GM23338 (cell line): Measurements from ENCODE around the gene TNRC18. TPM values are rescaled to one million over a fixed set of nuclear protein-coding genes. Genes with fewer than 3 reads are reported as not detected.

Source experiments
- ATAC-seq: fragments of 200-7000 bp; cut with Tn5 transposase; 3 replicates; pipeline ENCODE4 v1.9.1; 2020
- DNase-seq: peaks from one replicate; pipeline ENCODE4 v3.0.0-alpha.2; 2015; ENCODE audit warnings: low spot score
- H2AFZ ChIP-seq: fragments of 200-600 bp; sonication (generic); 2 replicates; pipeline ENCODE4 v1.8.0; 2016; ENCODE audit warnings: antibody characterized with exemption, mild to moderate bottlenecking, moderate library complexity
- H3F3A ChIP-seq: fragments of 200-600 bp; sonication (generic); replicated peaks from 2 replicates; pipeline ENCODE4 v1.8.0; 2017; ENCODE audit warnings: antibody characterized with exemption, mixed run types, low read depth
- H3K27ac ChIP-seq: fragments of 200-600 bp; sonication (generic); 2 replicates; pipeline ENCODE4 v1.6.1; 2016; ENCODE audit warnings: low read depth
- H3K27me3 ChIP-seq: fragments of 200-600 bp; sonication (generic); 2 replicates; pipeline ENCODE4 v1.8.0; 2016; ENCODE audit warnings: mild to moderate bottlenecking, mixed run types, moderate library complexity; ENCODE audit not compliant: insufficient read depth
- H3K36me3 ChIP-seq: fragments of 200-600 bp; sonication (generic); 2 replicates; pipeline ENCODE4 v1.8.0; 2016; ENCODE audit warnings: mild to moderate bottlenecking; ENCODE audit not compliant: insufficient read depth
- H3K4me1 ChIP-seq: fragments of 200-600 bp; sonication (generic); 2 replicates; pipeline ENCODE4 v1.8.0; 2016; ENCODE audit warnings: mild to moderate bottlenecking, moderate library complexity; ENCODE audit not compliant: insufficient read depth
- H3K4me2 ChIP-seq: fragments of 200-600 bp; sonication (generic); 2 replicates; pipeline ENCODE4 v1.7.1; 2017; ENCODE audit warnings: mixed run types
- H3K4me3 ChIP-seq: fragments of 200-600 bp; sonication (generic); 2 replicates; pipeline ENCODE4 v1.6.1; 2016; ENCODE audit warnings: mixed run types
- H3K79me2 ChIP-seq: fragments of 200-600 bp; sonication (generic); replicated peaks from 2 replicates; pipeline ENCODE4 v1.8.0; 2017; ENCODE audit warnings: mild to moderate bottlenecking; ENCODE audit not compliant: insufficient read depth
- H3K9me2 ChIP-seq: fragments of 200-600 bp; sonication (generic); 2 replicates; pipeline ENCODE4 v1.8.0; 2017; ENCODE audit not compliant: insufficient read depth
- H4K20me1 ChIP-seq: fragments of 200-600 bp; sonication (generic); replicated peaks from 2 replicates; pipeline ENCODE4 v1.8.0; 2017; ENCODE audit warnings: mild to moderate bottlenecking; ENCODE audit not compliant: insufficient read depth
- H3K27ac Mint-ChIP-seq: 2 replicates; pipeline ENCODE4 v1.8.0; 2020; ENCODE audit warnings: inconsistent platforms, mild to moderate bottlenecking, moderate library complexity, mixed read lengths
- H3K27me3 Mint-ChIP-seq: 3 replicates; pipeline ENCODE4 v1.8.0; 2022; ENCODE audit warnings: low read depth, mild to moderate bottlenecking, moderate library complexity, mixed read lengths, inconsistent platforms; ENCODE audit not compliant: insufficient read depth, poor library complexity
- H3K36me3 Mint-ChIP-seq: 3 replicates; pipeline ENCODE4 v1.8.0; 2021; ENCODE audit warnings: low read depth, mild to moderate bottlenecking, inconsistent platforms, moderate library complexity, mixed read lengths
- H3K4me1 Mint-ChIP-seq: 3 replicates; pipeline ENCODE4 v1.8.0; 2020; ENCODE audit warnings: mild to moderate bottlenecking, inconsistent platforms, mixed read lengths
- H3K4me3 Mint-ChIP-seq: 3 replicates; pipeline ENCODE4 v1.8.0; 2021; ENCODE audit warnings: moderate library complexity, mild to moderate bottlenecking, inconsistent platforms, mixed read lengths
- H3K9me3 Mint-ChIP-seq: 3 replicates; pipeline ENCODE4 v1.8.0; 2020; ENCODE audit warnings: moderate library complexity, mild to moderate bottlenecking, inconsistent platforms, mixed read lengths
- JUNB ChIP-seq: IDR thresholded peaks from one replicate; pipeline ENCODE4 v1.6.1; 2016; ENCODE audit warnings: antibody characterized with exemption; ENCODE audit not compliant: unreplicated experiment
- POLR2AphosphoS5 ChIP-seq: IDR thresholded peaks from 2 replicates; pipeline ENCODE4 v1.6.1; 2016; ENCODE audit warnings: antibody characterized with exemption, low read depth
- STAT1 ChIP-seq: IDR thresholded peaks from one replicate; pipeline ENCODE4 v1.6.1; 2016; ENCODE audit warnings: antibody characterized with exemption; ENCODE audit not compliant: unreplicated experiment
- ZNF114 ChIP-seq: fragments of 250-450 bp; sonication (Bioruptor Pico); IDR thresholded peaks from 2 replicates; pipeline ENCODE4 v1.5.0; 2020; ENCODE audit warnings: mild to moderate bottlenecking, moderate library complexity
- ZNF331 ChIP-seq: fragments of 250-450 bp; sonication (Bioruptor Pico); IDR thresholded peaks from 2 replicates; pipeline ENCODE4 v1.5.0; 2020; ENCODE audit warnings: low read depth, mild to moderate bottlenecking, moderate library complexity
- polyA plus RNA-seq: library from polyadenylated mRNA; unstranded; fragments of >200 nt; fragmentation: Nextera tagmentation; extraction: Ambion mirVana; gene quantifications from 2 replicates; pipeline ENCODE4 v1.2.1, GENCODE V29; 2016
- total RNA-seq: library from RNA; depleted of rRNA; stranded (reverse); fragments of >200 nt; shearing (Covaris generic); gene quantifications from 2 replicates; pipeline ENCODE4 v1.2.3, GENCODE V29; 2014
- TF ChIP-seq, protein P1 (sequence below): fragments of 250-450 bp; sonication (Bioruptor Pico); IDR thresholded peaks from 2 replicates; pipeline ENCODE4 v1.5.0; 2020; ENCODE audit warnings: mild to moderate bottlenecking, moderate library complexity

Gene TNRC18
- total and polyA plus RNA-seq, 2 experiments from 2014 or later = 2.1 to 17.5 TPM

DNA sequence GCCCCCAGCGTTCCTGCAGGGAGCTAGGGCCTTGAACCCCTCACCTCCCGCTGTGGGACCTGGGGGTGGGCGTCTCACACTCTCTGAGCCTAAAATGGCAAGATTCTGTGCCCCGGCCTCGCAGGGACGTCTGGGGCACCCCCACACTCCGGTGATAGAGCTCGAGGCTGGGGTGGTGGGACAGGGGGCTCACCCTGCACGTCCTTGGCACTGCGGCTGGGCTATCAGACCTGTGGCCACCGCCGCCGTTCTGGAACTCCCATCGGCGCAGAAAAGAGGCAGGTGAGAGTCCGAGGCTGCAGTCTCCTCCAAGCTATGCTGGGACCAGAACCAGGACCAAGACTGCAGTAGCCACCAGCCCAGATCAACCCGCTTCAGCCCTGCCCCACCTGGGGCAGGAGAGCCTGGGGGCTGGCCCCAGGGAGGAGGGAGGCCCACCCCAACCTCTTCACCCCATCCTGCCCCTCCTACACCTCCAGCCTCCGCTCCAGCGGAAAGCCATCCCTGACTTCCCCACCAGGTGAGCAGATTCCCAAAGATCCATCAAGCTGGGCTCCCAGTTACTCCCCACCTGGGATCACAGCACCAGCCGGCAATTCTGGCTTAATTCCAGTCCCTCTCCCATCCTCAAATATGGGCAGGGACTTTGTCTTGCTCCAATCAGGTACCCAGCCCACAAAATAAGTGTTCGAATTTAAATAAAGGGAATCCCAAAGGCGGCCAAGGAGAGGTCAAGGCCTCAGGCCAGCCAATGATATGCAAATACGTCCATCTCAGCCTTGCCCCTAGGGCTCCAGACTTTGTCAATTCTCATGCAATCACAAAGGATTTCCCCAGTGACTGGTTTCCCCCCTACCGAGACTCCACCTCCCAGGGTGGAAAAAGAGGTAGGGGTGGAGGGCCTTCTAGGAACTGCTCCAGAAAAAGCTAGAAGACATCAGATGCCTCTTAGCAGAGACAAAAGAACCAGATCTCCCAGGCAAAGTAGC, 16.4 kb downstream of the TNRC18 start (continued):
- TF ChIP-seq, protein P1, sequence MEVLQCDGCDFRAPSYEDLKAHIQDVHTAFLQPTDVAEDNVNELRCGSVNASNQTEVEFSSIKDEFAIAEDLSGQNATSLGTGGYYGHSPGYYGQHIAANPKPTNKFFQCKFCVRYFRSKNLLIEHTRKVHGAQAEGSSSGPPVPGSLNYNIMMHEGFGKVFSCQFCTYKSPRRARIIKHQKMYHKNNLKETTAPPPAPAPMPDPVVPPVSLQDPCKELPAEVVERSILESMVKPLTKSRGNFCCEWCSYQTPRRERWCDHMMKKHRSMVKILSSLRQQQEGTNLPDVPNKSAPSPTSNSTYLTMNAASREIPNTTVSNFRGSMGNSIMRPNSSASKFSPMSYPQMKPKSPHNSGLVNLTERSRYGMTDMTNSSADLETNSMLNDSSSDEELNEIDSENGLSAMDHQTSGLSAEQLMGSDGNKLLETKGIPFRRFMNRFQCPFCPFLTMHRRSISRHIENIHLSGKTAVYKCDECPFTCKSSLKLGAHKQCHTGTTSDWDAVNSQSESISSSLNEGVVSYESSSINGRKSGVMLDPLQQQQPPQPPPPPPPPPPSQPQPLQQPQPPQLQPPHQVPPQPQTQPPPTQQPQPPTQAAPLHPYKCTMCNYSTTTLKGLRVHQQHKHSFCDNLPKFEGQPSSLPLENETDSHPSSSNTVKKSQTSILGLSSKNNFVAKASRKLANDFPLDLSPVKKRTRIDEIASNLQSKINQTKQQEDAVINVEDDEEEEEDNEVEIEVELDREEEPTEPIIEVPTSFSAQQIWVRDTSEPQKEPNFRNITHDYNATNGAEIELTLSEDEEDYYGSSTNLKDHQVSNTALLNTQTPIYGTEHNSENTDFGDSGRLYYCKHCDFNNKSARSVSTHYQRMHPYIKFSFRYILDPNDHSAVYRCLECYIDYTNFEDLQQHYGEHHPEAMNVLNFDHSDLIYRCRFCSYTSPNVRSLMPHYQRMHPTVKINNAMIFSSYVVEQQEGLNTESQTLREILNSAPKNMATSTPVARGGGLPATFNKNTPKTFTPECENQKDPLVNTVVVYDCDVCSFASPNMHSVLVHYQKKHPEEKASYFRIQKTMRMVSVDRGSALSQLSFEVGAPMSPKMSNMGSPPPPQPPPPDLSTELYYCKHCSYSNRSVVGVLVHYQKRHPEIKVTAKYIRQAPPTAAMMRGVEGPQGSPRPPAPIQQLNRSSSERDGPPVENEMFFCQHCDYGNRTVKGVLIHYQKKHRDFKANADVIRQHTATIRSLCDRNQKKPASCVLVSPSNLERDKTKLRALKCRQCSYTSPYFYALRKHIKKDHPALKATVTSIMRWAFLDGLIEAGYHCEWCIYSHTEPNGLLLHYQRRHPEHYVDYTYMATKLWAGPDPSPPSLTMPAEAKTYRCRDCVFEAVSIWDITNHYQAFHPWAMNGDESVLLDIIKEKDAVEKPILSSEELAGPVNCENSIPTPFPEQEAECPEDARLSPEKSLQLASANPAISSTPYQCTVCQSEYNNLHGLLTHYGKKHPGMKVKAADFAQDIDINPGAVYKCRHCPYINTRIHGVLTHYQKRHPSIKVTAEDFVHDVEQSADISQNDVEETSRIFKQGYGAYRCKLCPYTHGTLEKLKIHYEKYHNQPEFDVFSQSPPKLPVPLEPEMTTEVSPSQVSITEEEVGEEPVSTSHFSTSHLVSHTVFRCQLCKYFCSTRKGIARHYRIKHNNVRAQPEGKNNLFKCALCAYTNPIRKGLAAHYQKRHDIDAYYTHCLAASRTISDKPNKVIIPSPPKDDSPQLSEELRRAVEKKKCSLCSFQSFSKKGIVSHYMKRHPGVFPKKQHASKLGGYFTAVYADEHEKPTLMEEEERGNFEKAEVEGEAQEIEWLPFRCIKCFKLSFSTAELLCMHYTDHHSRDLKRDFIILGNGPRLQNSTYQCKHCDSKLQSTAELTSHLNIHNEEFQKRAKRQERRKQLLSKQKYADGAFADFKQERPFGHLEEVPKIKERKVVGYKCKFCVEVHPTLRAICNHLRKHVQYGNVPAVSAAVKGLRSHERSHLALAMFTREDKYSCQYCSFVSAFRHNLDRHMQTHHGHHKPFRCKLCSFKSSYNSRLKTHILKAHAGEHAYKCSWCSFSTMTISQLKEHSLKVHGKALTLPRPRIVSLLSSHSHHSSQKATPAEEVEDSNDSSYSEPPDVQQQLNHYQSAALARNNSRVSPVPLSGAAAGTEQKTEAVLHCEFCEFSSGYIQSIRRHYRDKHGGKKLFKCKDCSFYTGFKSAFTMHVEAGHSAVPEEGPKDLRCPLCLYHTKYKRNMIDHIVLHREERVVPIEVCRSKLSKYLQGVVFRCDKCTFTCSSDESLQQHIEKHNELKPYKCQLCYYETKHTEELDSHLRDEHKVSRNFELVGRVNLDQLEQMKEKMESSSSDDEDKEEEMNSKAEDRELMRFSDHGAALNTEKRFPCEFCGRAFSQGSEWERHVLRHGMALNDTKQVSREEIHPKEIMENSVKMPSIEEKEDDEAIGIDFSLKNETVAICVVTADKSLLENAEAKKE (CRISPR knock-in tag) = peak; percentile 96

DNA sequence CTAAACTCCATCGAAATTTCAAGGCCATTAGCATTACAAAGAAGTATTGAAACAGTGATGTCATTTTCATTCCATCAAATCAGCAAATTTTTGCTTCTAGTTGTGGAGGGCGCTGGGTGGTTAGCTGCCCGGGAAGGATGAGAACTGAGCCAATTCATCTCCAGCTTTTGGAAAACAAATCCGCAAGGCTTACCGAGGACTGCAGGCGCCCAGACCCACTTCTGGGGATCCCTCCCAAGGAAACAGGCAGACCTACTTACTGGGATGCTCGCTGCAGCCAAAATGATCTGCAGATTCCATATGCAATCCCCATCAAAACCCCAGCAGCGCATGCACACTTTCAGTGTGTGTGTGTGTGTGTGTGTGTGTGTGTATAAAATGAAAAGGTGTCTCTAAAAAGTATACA, 19.2 kb downstream of the TNRC18 start:
- Mint-ChIP-seq H3K4me1 (peaks cover 27% of the 10 kb centered on the region), H3K27ac (no peak overlapping the region), H3K4me3 (no peak overlapping the region), H3K27me3 (peaks cover 33% of the 10 kb centered on the region), H3K36me3 (no peaks in the 10 kb centered on the region), H3K9me3 (no peaks in the 10 kb centered on the region; the same call in 2 of the 3 replicates)
- DNase-seq (peak; percentile 39), ATAC-seq (no peak)
- peaks cover 8% of the 10 kb centered on the region; the same call in 1 of the 2 replicates for H4K20me1 ChIP-seq
- H3K79me2 ChIP-seq = peaks cover 9% of the 10 kb centered on the region; the same call in 1 of the 2 replicates
- H3F3A ChIP-seq = peaks cover 5% of the 10 kb centered on the region
- H3K4me1 ChIP-seq = peaks cover 22% of the 10 kb centered on the region
- H3K4me3 ChIP-seq = no peak overlapping the region
- H3K27me3 ChIP-seq = peaks cover 30% of the 10 kb centered on the region
- no peak overlapping the region for H2AFZ ChIP-seq
- no peak overlapping the region for H3K4me2 ChIP-seq
- H3K9me2 ChIP-seq = no peaks in the 10 kb centered on the region
- no peak overlapping the region for H3K27ac ChIP-seq
- no peaks in the 10 kb centered on the region; the same call in 1 of the 2 replicates for H3K36me3 ChIP-seq
- TF ChIP-seq, protein P1 (CRISPR knock-in tag) = no peak
- no peak for TF ChIP-seq ZNF114 (CRISPR knock-in tag)
- no peak for TF ChIP-seq POLR2AphosphoS5
- no peak for TF ChIP-seq ZNF331
- TF ChIP-seq JUNB = no peak
- TF ChIP-seq STAT1 = no peak
